Mesenchymal stem cell (in vitro differentiated cells and primary cell): Measurements from ENCODE around the gene ALDH7A1.
A peak's percentile ranks its signal among the peaks of the same experiment; 100 is the strongest.

Source experiments
- DNase-seq: peaks from one replicate; pipeline ENCODE4 v3.0.0-alpha.2; 2013
- H2AFZ ChIP-seq: one replicate; pipeline ENCODE4 v1.6.1; 2013; ENCODE audit warnings: low read depth, mild to moderate bottlenecking, control low read depth, inconsistent platforms, low read length, moderate library complexity
- H2AK5ac ChIP-seq: 2 replicates; pipeline ENCODE4 v1.6.1; 2013; ENCODE audit warnings: low read length, moderate library complexity, mild to moderate bottlenecking, inconsistent platforms; ENCODE audit not compliant: severe bottlenecking
- H2BK120ac ChIP-seq: one replicate; pipeline ENCODE4 v1.6.1; 2013; ENCODE audit warnings: low read depth, mild to moderate bottlenecking, inconsistent platforms, low read length, moderate library complexity
- H2BK12ac ChIP-seq, 2 experiments: one replicate each; pipeline ENCODE4 v1.6.1; 2013; ENCODE audit warnings: inconsistent platforms in 2 of 2, low read length in 2 of 2, mild to moderate bottlenecking in 2 of 2, moderate library complexity in 2 of 2, control low read depth in 1 of 2
- H2BK15ac ChIP-seq: one replicate; pipeline ENCODE4 v1.6.1; 2013; ENCODE audit warnings: mild to moderate bottlenecking, low read depth, inconsistent platforms; ENCODE audit not compliant: poor library complexity, severe bottlenecking
- H2BK5ac ChIP-seq: 2 replicates; pipeline ENCODE4 v1.6.1; 2013; ENCODE audit warnings: low read depth, mild to moderate bottlenecking, low read length, control low read depth, inconsistent platforms; ENCODE audit not compliant: poor library complexity, severe bottlenecking
- H3K14ac ChIP-seq, 2 experiments: one replicate each; pipeline ENCODE4 v1.6.1; 2013; ENCODE audit warnings: inconsistent platforms in 2 of 2, low read length in 2 of 2, control low read depth in 1 of 2, mild to moderate bottlenecking in 1 of 2, moderate library complexity in 1 of 2
- H3K18ac ChIP-seq, 2 experiments: one replicate each; pipeline ENCODE4 v1.6.1; 2013; ENCODE audit warnings: inconsistent platforms in 2 of 2, low read length in 2 of 2, control low read depth in 1 of 2, low read depth in 1 of 2, mild to moderate bottlenecking in 1 of 2
- H3K23ac ChIP-seq, 2 experiments: one replicate each; pipeline ENCODE4 v1.6.1; 2013; ENCODE audit warnings: inconsistent platforms in 2 of 2, low read length in 2 of 2, mild to moderate bottlenecking in 2 of 2, moderate library complexity in 2 of 2, control low read depth in 1 of 2
- H3K27ac ChIP-seq: 2 replicates; pipeline ENCODE4 v1.5.1; 2013; ENCODE audit warnings: mild to moderate bottlenecking, moderate library complexity, low read length, control low read depth, inconsistent platforms; ENCODE audit not compliant: poor library complexity, severe bottlenecking
- H3K27me3 ChIP-seq, 2 experiments: 2 replicates each; pipeline versions ENCODE4 v1.6.1 to v1.7.0; 2013; ENCODE audit warnings: low read length in 2 of 2, mild to moderate bottlenecking in 2 of 2, moderate library complexity in 2 of 2, control low read depth in 1 of 2, inconsistent platforms in 1 of 2; ENCODE audit not compliant: control insufficient read depth in 1 of 2, insufficient read depth in 1 of 2
- H3K36me3 ChIP-seq, 2 experiments: 2 replicates each; pipeline versions ENCODE4 v1.6.1 to v1.7.0; 2013; ENCODE audit warnings: low read length in 2 of 2, control low read depth in 1 of 2, inconsistent platforms in 1 of 2, low read depth in 1 of 2, mild to moderate bottlenecking in 1 of 2; ENCODE audit not compliant: insufficient read depth in 2 of 2, control insufficient read depth in 1 of 2
- H3K4ac ChIP-seq, 2 experiments: one replicate each; pipeline ENCODE4 v1.6.1; 2013; ENCODE audit warnings: inconsistent platforms in 2 of 2, low read length in 2 of 2, mild to moderate bottlenecking in 2 of 2, moderate library complexity in 2 of 2, control low read depth in 1 of 2, low read depth in 1 of 2
- H3K4me1 ChIP-seq: 2 replicates; pipeline ENCODE4 v1.6.1; 2013; ENCODE audit warnings: low read depth, low read length, control low read depth; ENCODE audit not compliant: control insufficient read depth, insufficient read depth
- H3K4me2 ChIP-seq: 2 replicates; pipeline ENCODE4 v1.6.1; 2013; ENCODE audit warnings: low read length, mild to moderate bottlenecking, inconsistent platforms; ENCODE audit not compliant: poor library complexity, severe bottlenecking
- H3K4me3 ChIP-seq, 2 experiments: 2 replicates each; pipeline versions ENCODE4 v1.5.1 to v1.7.0; 2013; ENCODE audit warnings: low read length in 2 of 2, mild to moderate bottlenecking in 2 of 2, control low read depth in 1 of 2, low read depth in 1 of 2; ENCODE audit not compliant: insufficient read depth in 1 of 2
- H3K79me1 ChIP-seq: replicated peaks from 2 replicates; pipeline ENCODE4 v1.6.1; 2013; ENCODE audit warnings: mild to moderate bottlenecking, control low read depth, low read length, inconsistent platforms; ENCODE audit not compliant: poor library complexity, severe bottlenecking
- H3K9ac ChIP-seq: 2 replicates; pipeline ENCODE4 v1.7.0; 2013; ENCODE audit warnings: mild to moderate bottlenecking, low read length, moderate library complexity
- H3K9me3 ChIP-seq: 2 replicates; pipeline ENCODE4 v1.7.0; 2013; ENCODE audit warnings: mild to moderate bottlenecking, low read length; ENCODE audit not compliant: control insufficient read depth
- H4K8ac ChIP-seq: one replicate; pipeline ENCODE4 v1.6.1; 2013; ENCODE audit warnings: inconsistent platforms, mild to moderate bottlenecking, low read length, moderate library complexity
- H4K91ac ChIP-seq: one replicate; pipeline ENCODE4 v1.6.1; 2013; ENCODE audit warnings: mild to moderate bottlenecking, low read length, inconsistent platforms
- WGBS: methylation state at CpG from one replicate; pipeline ENCODE4 v1.1.7; 2013; ENCODE audit warnings: mixed read lengths; 5-methylcytosine and 5-hydroxymethylcytosine counted together

Gene ALDH7A1

DNA sequence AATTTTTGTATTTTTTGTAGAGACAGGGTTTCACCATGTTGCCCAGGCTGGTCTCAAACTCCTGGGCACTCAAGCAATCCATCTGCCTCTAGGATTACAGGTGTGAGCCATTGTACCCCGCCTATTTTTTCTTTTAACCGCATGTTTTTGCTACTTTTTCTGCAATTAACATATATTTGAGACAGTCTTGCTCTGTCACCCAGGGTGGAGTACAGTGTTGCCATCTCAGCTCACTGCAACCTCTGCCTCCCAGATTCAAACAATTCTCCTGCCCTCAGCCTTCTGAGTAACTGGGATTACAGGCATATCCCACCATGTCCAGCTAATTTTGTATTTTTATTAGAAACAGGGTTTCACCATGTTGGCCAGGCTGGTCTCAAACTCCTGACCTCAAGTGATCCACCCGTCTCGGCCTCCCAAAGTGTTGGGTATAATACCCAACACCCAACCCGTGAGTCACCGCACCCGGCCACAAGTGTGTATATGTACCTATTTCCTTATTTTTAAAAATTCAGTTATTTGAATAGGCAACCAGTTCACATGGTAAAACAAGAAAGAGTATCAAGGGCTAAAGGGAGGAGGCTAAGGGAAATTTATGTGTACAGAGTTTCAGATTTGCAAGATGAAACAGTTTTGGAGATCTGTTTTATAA lies 19.0 kb upstream of the ALDH7A1 start:
- Histone ChIP-seq H3K79me1 (peaks cover 25% of the 10 kb centered on the region), H3K4ac (no peak overlapping the region), H2BK12ac (no peak overlapping the region), H3K18ac (no peak overlapping the region), H3K4me3 (no peak overlapping the region), H2BK15ac (no peak overlapping the region), H4K8ac (no peak overlapping the region), H2BK5ac (no peak overlapping the region), H3K4me2 (no peak overlapping the region), H3K23ac (no peak overlapping the region), H2BK120ac (no peak overlapping the region), H2AFZ (no peak overlapping the region), H2AK5ac (no peak overlapping the region), H3K14ac (no peak overlapping the region), H3K9ac (no peak overlapping the region), H4K91ac (no peak overlapping the region), H3K27me3 (no peaks in the 10 kb centered on the region), H3K27ac (no peak overlapping the region), H3K4me1 (peaks cover 2% of the 10 kb centered on the region), H3K36me3 (peaks cover 37 to 68% of the 10 kb centered on the region in 2 experiments), H3K9me3 (no peaks in the 10 kb centered on the region)
- DNase-seq = no peak
- 97% methylated on average over 4 of the region's 7 CpGs for WGBS

- Histone ChIP-seq H2AFZ (no peak overlapping the region), H2AK5ac (no peak overlapping the region), H2BK15ac (no peak overlapping the region), H3K9ac (no peak overlapping the region), H3K4me3 (no peak overlapping the region), H3K18ac (no peak overlapping the region), H3K4ac (no peak overlapping the region), H2BK120ac (no peak overlapping the region), H3K27ac (no peak overlapping the region), H3K4me2 (no peak overlapping the region), H2BK12ac (no peak overlapping the region), H4K91ac (no peak overlapping the region), H3K14ac (no peak overlapping the region), H4K8ac (no peak overlapping the region), H3K79me1 (peaks cover 12% of the 10 kb centered on the region), H3K9me3 (no peaks in the 10 kb centered on the region), H3K36me3 (peaks cover 27 to 76% of the 10 kb centered on the region in 2 experiments), H3K23ac (no peak overlapping the region), H3K4me1 (no peaks in the 10 kb centered on the region), H3K27me3 (no peaks in the 10 kb centered on the region), H2BK5ac (no peak overlapping the region)
- 100% methylated on average over 6 of the region's 6 CpGs for WGBS
- no peak for DNase-seq
Observed at GRCh38 chr5:126610616-126611015, 15.6 kb upstream of the ALDH7A1 start.

- no peak overlapping the region for H2AK5ac ChIP-seq
- no peak for DNase-seq
- H2BK15ac ChIP-seq = no peak overlapping the region
- H3K23ac ChIP-seq = no peak overlapping the region
- H3K79me1 ChIP-seq = peaks cover 12% of the 10 kb centered on the region
- H3K4me1 ChIP-seq = peaks cover 1% of the 10 kb centered on the region
- H2BK120ac ChIP-seq = no peak overlapping the region
- no peak overlapping the region for H3K4me3 ChIP-seq
- H4K8ac ChIP-seq = no peak overlapping the region
- H3K14ac ChIP-seq = no peak overlapping the region
- H3K9me3 ChIP-seq = no peaks in the 10 kb centered on the region
- no peak overlapping the region for H3K4ac ChIP-seq
- no peak overlapping the region for H3K4me2 ChIP-seq
- no peak overlapping the region for H2BK12ac ChIP-seq
- no peak overlapping the region for H3K9ac ChIP-seq
- no peak overlapping the region for H4K91ac ChIP-seq
- H3K18ac ChIP-seq = no peak overlapping the region
- no peak overlapping the region for H3K27ac ChIP-seq
- no peak overlapping the region for H2BK5ac ChIP-seq
- WGBS = 95% methylated on average over 2 of the region's 2 CpGs
- no peak overlapping the region for H2AFZ ChIP-seq
- peaks cover 30 to 76% of the 10 kb centered on the region in 2 experiments for H3K36me3 ChIP-seq
- no peaks in the 10 kb centered on the region for H3K27me3 ChIP-seq
Observed at GRCh38 chr5:126610160-126610559, 15.1 kb upstream of the ALDH7A1 start.

DNA sequence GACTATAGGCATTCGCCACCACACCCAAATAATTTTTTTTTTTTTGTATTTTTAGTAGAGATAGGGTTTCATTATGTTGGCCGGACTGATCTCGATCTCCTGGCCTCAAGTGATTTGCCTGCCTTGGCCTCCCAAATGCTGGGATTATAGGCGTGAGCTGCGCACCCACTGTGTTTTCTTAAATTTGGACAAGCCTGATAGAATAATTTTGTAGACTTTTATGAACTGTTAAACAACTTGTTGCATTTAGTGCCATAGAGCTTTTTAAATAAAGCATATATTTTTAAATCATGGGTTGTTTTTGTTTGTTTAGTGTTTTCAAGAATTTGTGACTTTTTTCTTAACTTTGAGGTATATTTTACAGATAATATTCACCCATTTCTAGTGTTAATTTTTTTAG lies 10.5 kb upstream of the ALDH7A1 start:
- no peaks in the 10 kb centered on the region for H3K9me3 ChIP-seq
- no peak overlapping the region for H2BK5ac ChIP-seq
- 96% methylated on average over 4 of the region's 5 CpGs for WGBS
- peak overlapping the region; percentile 13 for H3K9ac ChIP-seq
- no peak overlapping the region for H3K4me2 ChIP-seq
- H4K8ac ChIP-seq = no peak overlapping the region
- H3K4me1 ChIP-seq = peaks cover 8% of the 10 kb centered on the region
- DNase-seq = no peak
- H3K36me3 ChIP-seq = peaks cover 26 to 62% of the 10 kb centered on the region in 2 experiments
- no peak overlapping the region for H2AK5ac ChIP-seq
- H3K14ac ChIP-seq = no peak overlapping the region
- H3K79me1 ChIP-seq = peaks cover 5% of the 10 kb centered on the region
- peak overlapping the region in 1 of 2 experiments; percentile 31 for H3K4me3 ChIP-seq
- H3K4ac ChIP-seq = no peak overlapping the region
- H2BK120ac ChIP-seq = no peak overlapping the region
- no peak overlapping the region for H2AFZ ChIP-seq
- no peak overlapping the region for H3K23ac ChIP-seq
- H3K27me3 ChIP-seq = no peaks in the 10 kb centered on the region
- H2BK12ac ChIP-seq = no peak overlapping the region
- no peak overlapping the region for H4K91ac ChIP-seq
- no peak overlapping the region for H3K18ac ChIP-seq
- no peak overlapping the region for H2BK15ac ChIP-seq
- H3K27ac ChIP-seq = no peak overlapping the region
